Middle frontal gyrus (tissue), 1 donor: ENCODE data around the gene MEGF11.
"Not testable (repeated sequence)": the region's sequence is repeated elsewhere in the genome, so short reads cannot be mapped to it uniquely, and the experiment has no call there.

Experiments used
- DNase-seq: peaks from one replicate; pipeline ENCODE4 v3.0.0-alpha.2; 2015; ENCODE audit warnings: low spot score; ENCODE audit errors: extremely low spot score

Gene MEGF11

DNA sequence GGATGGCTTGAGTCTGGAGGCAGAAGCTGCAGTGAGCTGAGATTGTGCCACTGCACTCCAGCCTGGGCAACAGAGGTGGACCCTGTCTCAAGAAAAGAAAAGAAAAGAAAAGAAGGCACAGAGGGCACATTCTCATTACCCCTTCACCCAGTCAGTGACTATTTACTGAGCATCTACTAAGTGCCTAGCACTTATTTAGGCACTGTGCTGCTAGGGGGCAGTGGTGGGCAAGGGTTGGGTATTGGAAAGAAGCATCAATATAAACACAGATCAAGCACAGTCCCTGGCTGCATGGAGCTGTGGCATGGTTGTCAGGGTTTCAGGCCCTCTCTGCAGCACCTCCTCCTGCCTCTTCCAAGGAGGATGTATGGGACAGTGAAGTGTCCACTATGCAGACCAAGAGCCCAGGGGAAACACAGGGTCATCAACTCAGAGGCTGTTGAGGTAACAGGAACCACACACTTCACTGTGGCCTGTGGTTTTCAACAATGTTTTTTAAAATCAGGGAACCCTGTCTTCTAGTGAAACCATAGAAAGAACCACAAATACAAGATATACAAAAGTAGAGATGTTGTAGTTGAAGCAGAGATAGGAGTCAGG is 245.8 kb downstream of the MEGF11 start:
- DNase-seq = no peak

DNA sequence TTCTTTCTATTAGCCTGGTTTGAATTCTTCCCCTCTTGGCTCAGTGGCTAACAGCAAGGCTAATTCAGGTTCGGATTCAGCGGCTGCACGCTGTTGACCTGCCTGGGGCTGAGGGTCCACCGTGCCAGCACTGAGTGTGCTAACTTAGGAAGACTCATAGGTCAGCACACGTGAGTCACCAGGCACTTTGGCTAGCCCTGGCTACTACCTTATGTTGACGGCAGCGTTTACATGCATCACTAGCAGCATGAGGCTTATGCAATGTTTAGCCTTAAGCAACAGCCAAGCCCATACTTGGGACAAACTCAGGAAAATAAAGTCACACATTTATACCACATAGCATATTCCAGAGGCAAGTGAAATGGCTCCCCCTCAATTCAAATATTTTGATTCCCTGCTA is 246.6 kb downstream of the MEGF11 start:
- no peak for DNase-seq

DNA sequence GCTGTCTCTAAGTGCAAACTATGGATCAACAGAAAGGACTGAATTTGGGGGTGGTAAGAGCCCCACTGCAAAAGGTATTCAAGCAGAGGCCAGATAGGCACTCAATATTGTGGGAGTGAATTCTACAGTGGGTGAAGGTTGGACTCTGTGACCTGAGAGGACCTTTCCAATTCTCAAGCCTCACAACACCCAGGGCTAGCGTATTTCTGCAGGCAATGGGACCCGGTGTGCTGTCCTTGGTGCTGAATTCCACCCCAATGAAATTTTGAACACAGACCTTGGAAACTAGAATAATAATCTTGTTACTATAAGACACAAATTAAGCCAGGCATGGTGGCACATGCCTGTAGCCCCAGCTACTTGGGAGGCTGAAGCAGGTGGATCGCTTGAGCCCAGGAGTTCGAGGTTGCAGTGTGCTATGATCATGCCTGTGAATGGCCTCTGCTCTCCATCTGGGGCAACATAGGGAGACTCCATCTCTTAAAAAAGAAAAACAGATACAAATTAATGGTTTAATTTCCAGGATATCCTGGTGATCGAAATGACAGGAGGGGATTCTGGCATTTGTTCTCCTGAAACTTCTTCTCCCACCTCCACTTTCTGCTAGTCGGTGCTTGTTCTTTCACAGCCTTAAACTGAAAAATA is 248.8 kb downstream of the MEGF11 start:
- no peak for DNase-seq

DNA sequence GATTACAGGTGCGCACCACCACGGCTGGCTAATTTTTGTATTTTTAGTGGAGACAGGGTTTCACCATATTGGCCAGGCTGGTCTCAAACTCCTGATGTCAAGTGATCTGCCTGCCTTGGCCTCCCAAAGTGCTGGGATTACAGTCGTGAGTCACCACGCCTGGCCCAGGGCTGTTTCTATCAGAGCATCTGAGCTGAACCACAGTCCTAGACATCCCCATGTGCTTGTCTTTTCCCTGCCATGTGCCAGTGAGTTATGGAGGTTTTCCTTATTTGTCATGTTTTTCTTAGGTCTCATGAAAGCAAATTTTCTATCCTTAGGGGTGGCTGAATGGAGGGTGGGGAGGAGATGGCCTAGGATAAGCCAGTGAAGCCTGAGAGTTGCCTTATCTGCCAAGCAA is 250.4 kb downstream of the MEGF11 start:
- not testable (repeated sequence) for DNase-seq

DNA sequence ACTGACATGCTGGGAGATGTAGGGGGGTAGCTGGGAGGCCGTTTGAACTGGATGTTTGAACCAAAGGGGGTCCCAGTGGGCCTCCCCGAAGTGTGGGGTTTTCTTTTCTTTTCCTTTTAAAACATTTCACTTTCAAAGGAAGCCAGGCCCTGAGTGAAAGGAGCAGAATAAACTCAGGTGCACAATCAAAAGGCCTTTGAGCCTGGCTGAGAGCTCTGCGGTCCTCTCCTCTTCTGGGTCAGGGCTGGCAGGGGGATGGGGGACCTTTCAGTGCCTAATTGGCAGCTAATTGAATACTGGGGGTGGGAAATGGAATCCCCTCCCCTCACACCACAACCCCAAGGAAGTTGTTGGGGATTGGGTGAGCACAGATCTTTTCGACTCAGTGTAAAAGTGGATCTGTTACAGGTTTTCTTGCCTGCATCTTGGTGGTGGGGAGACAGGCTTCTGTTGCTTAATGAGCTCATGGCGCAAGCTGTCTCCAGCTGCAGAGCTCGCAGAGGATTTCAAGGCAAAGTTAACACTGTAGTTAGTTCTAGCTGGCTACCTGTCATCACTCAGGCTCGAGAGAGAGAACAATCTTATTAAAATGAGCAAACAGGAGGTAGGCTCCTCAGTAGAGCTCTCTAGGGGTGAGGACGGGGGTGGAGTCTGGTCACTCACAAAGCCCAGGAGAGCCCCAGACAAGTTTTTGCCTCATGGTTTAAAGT is 251.7 kb downstream of the MEGF11 start:
- DNase-seq = no peak

DNA sequence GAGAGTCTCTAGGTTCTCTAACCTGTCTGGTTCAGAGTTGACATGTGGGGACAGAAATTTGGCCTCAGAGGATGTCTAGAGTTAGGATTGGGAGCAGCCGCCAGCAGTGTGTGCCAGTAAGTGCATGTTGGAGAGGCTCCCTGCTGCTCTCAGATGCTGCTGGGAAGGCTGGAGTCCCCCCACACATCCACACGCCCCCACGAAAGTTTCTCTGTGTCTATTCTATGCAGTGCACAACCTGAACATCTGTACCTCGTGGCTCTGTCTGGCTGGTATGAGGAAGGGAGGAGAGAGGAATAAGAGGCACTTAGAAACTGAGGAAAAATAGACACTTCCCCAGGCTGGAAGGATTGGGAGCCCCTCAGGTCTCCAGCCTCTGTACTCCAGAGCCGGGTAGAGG is 252.5 kb downstream of the MEGF11 start:
- no peak for DNase-seq

DNA sequence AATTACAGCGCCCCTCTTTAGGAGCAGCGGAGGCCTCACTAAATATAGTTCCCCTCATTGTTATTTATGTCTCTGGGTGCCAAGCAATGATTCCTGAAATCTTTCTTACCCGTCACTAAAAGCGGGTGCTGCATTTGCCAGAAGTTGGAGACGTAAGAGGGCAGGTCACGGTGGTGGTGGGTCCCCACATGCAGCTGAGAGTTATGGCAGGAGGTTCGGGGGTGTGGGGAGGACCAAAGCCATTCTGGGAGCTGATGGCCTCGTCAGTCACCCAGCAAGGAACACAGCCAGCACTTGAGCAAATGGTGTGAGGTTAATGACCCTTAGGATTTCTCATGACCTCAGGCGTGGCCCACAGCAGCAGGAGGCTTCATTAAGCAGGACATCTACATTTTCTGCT is 255.1 kb downstream of the MEGF11 start:
- no peak for DNase-seq

DNA sequence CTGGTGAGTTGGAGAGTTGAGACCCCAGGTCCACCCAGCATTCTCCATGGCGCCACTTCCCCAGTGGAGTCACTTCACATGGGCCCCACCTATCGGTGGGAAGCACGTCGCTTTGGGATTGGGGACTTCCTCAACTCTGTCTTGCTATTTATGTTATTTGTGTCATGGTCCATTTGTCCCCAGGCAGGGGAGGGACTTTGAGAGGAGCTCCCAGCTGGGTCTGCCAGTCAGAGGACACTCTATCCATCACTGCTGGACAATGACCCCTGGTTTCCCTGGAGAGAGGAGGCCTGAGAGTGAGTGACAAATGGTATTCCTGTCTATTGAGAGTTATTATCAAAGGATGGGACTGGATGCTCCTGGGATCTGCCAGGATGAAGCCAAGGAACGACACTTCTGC is 256.6 kb downstream of the MEGF11 start:
- no peak for DNase-seq

DNA sequence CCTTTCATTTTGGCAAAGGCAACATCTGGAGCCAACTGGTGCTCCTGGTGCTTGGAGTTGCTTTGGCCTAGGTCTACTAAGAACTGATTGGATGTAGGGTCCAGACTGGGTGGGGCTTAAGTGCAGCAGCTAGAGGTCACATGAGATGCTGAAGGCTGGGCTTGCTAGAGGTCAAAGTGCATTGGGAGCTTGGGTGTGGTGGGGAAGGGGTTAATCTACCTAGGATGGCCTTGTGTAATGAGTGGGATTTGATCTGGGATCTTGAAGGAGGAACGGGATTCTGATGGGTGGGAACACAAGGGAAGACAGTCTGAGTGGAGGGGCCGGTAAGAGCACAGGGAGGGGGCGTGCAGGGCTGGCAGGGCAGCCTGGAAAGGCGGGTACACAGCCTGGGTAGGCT is 258.7 kb downstream of the MEGF11 start:
- no peak for DNase-seq

DNA sequence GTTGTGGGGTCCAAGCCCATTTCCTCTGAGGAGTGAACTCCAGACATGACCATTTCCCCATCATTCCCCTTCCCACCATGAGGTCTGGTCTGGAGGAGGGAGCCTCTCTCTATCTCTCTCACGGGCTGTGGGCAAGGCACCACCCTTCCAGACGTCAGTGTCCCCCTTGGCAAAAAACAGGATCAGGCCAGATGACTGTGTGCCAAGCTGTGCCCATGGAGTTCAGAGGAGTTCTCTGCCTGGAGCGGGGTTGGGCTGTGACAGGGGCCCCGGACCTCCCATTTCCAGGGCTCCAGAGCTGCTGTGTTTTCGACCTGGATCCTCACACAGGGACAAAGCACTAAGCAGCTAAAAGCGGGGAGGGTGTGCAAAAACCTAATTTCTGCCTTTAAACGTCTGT is 259.8 kb downstream of the MEGF11 start:
- no peak for DNase-seq

DNA sequence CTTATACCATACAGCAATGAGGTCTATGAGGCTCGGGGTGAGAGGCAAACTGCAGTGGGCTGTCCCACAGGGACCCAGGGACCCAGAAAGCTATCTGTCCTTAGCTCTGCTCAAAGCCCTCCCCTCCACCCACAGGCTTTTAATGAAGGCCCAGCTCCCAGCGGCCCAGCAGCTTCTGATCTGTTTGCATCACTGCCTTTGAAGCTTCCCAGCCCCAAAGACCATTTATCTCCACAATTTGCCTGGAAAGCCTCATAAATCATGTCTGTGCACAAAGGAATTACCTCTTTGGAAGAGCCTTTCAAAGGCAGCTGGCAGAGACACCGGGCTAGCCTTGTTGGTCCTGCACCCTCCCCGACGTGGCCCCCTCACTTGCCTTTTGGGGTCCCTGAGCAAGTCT is 260.3 kb downstream of the MEGF11 start:
- no peak for DNase-seq

DNA sequence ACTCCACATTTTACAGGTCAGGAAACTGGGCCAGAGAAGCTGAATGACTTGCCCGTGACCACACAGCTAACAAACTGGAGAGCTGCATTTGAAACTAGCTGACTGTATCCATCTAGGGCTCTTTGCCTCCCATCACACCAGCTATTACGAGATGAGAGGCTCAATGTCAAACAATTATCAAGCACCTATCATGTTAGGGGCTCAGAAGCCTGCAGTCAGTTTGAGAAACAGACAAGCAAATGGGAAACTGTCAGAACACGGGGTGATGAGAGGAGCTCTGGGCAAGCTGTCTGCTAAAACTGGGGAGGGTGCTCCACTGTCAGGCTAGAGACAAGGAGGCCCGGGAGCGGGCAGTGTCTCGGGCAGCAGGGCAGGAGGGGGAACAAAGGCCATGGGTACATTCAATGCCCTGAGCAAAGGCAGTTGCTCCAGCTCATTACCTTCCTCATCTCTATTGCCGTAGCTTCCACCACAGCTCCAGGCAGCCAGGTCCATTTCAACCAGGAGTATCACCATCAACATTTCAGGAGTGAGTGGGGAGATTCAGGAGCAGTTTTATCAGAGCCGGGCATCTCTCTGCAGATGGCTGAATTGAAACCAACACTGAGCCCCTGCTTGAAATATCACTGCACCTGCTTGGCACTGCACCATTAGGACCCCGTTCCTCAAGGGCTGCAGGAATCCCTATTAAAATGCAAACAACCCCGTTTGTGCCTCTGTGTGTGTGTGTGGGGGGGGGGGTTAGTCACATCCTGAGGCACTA is 261.6 kb downstream of the MEGF11 start:
- no peak for DNase-seq

DNA sequence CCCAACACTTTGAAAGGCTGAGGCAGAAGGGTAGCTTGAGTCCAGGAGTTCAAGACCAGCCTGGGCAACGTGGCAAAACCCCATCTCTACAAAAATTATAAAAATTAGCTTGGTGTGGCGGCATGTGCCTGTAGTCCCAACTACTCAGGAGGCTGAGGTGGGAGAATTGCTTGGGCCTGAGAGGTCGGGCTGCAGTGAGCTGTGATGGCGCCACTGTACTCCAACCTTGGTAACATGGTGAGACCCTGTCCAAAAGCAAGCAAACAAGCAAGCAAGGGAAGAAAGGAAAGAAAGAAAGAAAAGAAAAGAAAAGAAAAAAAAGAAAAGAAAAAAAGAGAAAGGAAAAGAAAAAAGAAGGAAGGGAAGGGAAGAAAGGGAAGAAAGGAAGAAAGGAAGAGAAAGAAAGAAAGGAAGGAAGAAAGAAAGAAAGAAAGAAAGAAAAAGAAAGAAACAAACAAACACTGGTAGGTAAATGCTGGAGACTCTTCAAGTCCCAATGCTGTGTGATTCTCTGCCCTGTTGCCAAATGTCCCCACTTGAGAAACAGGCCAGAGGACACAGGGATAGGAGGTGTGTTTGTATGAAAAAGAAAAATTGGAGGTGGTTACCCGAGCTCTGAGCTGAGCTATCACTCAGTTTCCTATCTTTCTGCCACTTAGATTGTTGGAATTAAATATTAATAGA is 263.1 kb downstream of the MEGF11 start:
- no peak for DNase-seq

DNA sequence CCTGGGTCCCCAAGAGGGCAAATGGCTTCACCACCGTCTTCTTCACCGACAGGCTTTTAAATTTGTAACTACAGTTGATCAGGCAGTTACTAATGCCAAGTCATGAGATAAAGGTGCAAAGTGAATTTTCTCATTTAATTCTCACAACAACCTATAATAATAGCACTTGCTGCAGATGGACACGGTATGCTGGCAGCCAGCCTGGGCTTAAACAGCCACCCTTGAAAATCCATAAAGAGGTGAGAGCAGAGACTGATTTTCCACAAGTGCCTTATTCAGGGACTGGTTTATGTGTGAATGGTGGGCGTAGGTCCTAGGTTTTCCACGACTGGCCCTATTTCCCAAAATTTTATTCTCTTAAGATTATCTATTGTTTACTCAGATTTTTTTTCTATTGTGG is 266.4 kb downstream of the MEGF11 start:
- no peak for DNase-seq

DNA sequence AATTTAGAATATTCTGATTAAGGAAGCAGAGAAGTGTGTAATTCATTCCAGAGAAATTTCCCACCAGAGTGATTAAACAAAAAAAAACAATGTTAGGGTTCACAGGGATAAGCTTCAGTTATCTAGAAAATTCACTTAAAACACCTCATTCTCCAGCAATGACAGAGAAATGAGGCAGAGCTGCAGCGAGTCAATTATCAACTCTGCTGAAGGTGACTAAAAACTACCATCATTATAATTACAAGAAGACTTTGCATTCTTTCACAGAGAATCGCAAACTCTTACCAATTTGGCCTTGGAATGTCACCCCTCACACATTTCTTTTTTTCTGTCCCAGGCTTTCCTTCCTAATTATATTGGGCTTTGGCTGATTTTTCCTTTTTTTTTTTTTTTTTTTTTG is 267.1 kb downstream of the MEGF11 start:
- DNase-seq = no peak

DNA sequence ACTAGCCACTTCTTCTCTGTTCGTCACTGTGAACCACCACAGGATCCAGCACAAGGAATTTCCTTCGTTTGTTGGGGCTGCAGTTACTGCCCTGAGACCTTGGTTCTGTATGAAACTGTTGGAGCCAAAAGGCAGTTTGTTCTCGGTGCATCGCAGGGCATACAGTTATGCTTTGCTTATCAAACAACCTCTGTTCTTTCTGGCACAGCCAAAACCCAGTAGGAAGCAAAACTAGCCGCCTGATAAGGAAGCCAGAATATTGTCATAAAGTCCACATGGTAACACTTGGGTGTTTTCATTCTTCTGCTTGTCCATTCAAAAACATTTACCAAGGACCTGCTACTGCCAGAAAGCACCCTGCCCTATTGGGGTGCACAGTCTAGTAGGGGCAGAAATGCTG is 268.2 kb downstream of the MEGF11 start:
- DNase-seq = no peak

DNA sequence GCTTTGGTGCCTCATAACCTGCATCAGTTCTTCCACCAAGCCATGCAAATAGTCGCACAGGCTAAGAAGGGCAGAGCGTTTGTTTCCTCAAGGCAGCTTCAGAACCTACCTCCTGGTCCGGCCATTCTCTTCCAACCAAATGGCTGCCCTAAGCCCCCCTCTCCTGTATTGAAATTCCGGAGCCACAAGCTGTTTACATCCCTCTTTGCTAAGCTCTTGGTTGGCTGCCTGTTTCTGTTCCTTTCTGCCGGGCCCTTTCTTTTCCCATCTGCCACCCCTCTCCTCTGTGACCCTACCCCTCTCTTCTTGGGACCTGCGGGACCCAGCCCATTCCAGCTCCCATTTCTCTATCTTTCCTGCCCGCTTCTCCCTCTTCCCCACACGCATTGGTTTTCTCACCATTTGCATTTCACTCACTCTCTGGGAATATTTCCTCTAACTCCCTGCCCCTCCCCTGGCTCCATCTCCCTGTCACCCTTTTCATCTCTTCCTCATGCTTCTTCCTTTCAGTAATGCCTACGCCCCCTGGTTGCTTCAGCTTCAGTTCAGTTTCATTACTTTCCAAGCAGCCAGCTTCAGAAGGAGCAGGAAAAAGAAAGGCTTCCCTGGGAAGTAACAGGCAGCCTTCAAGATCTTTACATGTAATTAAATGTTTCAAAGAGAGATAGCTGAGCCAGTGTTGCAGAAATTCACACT is 270.8 kb downstream of the MEGF11 start:
- DNase-seq = no peak

DNA sequence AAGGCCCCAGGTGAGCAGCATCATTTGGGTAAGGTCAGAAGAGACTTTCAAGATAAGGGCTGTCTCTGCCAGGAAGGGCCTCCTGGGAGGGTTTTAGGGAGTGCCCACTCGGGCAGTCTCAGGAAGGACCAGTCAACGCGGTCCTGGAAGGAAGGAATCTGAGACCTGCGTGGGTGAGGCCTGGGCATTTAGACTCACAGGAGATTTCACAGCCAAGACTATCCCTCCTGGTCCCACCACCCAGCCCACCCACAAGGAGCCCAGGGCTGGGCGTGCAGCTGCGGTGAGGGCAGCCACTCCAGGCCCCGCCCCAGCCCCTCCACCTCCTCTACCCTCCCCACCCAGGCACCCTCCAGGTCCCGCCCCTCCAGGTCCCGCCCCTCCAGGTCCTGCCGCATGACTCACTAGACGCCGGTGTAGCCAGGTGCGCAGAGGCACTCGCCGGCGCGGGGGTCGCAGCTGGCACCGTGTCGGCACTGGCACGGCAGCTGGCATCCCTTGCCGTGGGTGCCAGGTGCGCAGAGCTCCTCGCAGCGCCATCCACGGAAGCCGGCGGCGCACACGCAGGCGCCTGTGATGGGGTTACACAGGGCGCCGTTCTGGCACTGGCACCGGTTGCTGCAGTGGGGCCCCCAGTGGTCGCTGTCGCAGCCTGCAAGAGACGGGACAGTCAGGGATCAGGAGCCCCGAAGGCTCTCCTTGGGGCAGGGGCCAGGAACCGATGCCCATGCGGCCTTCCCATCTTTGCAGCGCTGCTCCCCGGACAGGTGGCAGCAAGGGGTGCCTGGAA is 271.5 kb downstream of the MEGF11 start:
- DNase-seq = no peak

DNA sequence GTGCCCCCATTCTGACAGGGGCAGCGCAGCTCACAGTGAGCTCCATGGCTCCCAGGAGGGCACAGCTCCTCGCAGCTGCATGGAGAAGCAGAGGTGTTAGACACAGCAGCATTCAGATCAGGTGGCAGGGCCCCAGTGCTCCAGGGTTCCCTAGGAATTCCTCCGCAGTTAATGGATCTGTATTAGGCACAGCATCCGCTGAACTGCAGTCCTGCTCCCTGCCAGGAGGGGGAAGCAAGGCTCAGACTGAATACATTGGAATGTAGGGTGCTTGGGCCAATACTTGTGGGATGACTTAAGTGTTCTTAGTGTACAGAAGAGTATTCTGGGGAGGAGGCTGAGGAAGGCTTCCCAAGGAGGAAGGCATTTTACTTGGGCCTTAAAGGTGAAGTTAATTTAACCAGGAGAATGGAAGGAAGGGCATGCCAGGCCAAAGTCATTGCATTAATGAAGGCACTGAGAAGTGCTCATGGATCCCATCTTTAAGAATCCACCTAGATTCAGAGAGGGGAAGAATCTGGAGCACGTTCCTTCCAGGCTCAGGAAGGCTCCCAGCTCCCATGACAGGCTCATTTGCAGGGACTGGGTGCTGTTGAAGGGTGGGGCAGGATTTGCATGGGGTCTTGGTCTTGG is 272.6 kb downstream of the MEGF11 start:
- DNase-seq = no peak

DNA sequence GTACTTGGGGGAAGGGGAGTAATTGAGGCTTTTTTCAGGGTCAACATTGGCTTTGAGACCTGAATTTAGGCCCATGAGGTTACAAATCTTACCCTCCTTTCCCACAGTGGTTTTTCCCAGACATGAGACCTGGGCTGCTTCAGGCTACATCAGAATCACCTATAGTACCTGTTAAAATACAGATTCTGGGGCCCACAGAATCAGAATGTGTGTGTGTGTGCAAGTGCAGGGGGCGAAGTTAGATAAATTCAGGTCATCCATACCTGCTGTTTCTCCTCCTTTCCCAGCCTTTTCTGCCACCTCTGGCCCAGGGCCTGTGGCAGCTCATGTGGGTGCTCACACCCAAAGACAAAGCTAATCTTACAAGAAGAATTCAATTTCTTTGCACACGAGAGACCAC is 273.7 kb downstream of the MEGF11 start:
- DNase-seq = no peak
